Sigmoid colon (tissue), 3 donors: Measurements from ENCODE around the gene PUS1.

Source experiments
- POLR2A ChIP-seq, 2 donors: fragments of 450-650 bp; IDR thresholded peaks; one replicate each; pipeline ENCODE4 v1.6.1; 2016; ENCODE audit warnings: antibody characterized with exemption in 2 of 2, mild to moderate bottlenecking in 2 of 2, moderate library complexity in 2 of 2
- TF ChIP-seq, protein P1 (sequence below), 4 experiments: fragments of 450-650 bp in 3 of 4; fragments of 200-600 bp in 1 of 4; IDR thresholded peaks; one replicate each; pipeline ENCODE4 v1.5.1; 2016 to 2019; ENCODE audit warnings: antibody characterized with exemption in 4 of 4, mild to moderate bottlenecking in 3 of 4, moderate library complexity in 2 of 4

DNA sequence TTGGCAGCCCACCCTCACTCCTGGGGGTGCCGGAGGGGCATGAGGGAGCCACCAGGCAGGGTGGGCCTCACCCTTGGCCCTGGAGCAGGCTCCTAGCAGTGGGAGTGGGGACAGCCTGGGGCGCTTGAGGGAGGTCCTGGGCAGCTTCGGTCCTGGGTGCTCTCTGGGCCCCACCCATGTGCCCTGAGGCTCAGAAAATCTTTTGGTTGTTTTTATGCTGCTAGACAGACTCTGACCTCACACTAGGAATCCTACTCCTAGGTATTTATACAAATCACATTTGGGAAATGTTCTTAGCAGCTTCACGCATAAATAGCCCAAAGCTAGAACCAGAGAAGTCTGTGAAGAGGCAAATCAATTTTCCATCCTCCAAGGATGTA is 45.6 kb upstream of the PUS1 start:
- TF ChIP-seq, protein P1, sequence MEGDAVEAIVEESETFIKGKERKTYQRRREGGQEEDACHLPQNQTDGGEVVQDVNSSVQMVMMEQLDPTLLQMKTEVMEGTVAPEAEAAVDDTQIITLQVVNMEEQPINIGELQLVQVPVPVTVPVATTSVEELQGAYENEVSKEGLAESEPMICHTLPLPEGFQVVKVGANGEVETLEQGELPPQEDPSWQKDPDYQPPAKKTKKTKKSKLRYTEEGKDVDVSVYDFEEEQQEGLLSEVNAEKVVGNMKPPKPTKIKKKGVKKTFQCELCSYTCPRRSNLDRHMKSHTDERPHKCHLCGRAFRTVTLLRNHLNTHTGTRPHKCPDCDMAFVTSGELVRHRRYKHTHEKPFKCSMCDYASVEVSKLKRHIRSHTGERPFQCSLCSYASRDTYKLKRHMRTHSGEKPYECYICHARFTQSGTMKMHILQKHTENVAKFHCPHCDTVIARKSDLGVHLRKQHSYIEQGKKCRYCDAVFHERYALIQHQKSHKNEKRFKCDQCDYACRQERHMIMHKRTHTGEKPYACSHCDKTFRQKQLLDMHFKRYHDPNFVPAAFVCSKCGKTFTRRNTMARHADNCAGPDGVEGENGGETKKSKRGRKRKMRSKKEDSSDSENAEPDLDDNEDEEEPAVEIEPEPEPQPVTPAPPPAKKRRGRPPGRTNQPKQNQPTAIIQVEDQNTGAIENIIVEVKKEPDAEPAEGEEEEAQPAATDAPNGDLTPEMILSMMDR (IDR thresholded peaks at IDR 0.05), result no peak
- no peak for TF ChIP-seq POLR2A (IDR thresholded peaks at IDR 0.05)
